NT2/D1 (cell line): ENCODE measurements around the gene CFAP119.

Experiments used
- DNase-seq: peaks from one replicate; pipeline ENCODE4 v3.0.0-alpha.2; 2011; ENCODE audit warnings: low read depth, low spot score
- H3K27me3 ChIP-seq: 2 replicates; pipeline ENCODE4 v1.6.0; 2011; ENCODE audit warnings: mild to moderate bottlenecking; ENCODE audit not compliant: insufficient read length, insufficient read depth
- H3K36me3 ChIP-seq: 2 replicates; pipeline ENCODE4 v1.6.1; 2011; ENCODE audit warnings: mild to moderate bottlenecking, low read length, mixed read lengths; ENCODE audit not compliant: insufficient read depth, insufficient read length
- H3K4me1 ChIP-seq: 2 replicates; pipeline ENCODE4 v1.5.1; 2011; ENCODE audit not compliant: insufficient read depth, insufficient read length
- H3K4me3 ChIP-seq: 2 replicates; pipeline ENCODE4 v1.5.1; 2011; ENCODE audit warnings: low read depth; ENCODE audit not compliant: insufficient read length
- H3K9ac ChIP-seq: 2 replicates; pipeline ENCODE4 v1.6.0; 2011; ENCODE audit warnings: low read depth; ENCODE audit not compliant: insufficient read length
- H3K9me3 ChIP-seq: 2 replicates; pipeline ENCODE4 v1.5.1; 2011; ENCODE audit warnings: mild to moderate bottlenecking, low read length; ENCODE audit not compliant: insufficient read depth
- SUZ12 ChIP-seq: IDR thresholded peaks from 2 replicates; pipeline ENCODE4 v1.6.1; 2011; ENCODE audit not compliant: insufficient read length, insufficient read depth; ENCODE audit errors: extremely low read depth
- YY1 ChIP-seq: IDR thresholded peaks from 2 replicates; pipeline ENCODE4 v1.6.1; 2011; ENCODE audit not compliant: insufficient read length, insufficient read depth
- ZNF274 ChIP-seq: IDR thresholded peaks from 2 replicates; pipeline ENCODE4 v1.6.1; 2011; ENCODE audit warnings: mild to moderate bottlenecking, low read depth, low read length

The CFAP119 gene

GRCh38 chr16:30760001-30760559 is 1.8 kb downstream of the CFAP119 start:
- Histone ChIP-seq H3K9ac (no peak overlapping the region), H3K36me3 (peaks cover 77% of the 10 kb centered on the region), H3K4me1 (peaks cover 10% of the 10 kb centered on the region), H3K27me3 (no peaks in the 10 kb centered on the region), H3K9me3 (no peaks in the 10 kb centered on the region), H3K4me3 (no peak overlapping the region)
- no peak for DNase-seq
- TF ChIP-seq ZNF274 (no peak), SUZ12 (no peak), YY1 (no peak)

GRCh38 chr16:30758988-30759491 is 2.8 kb downstream of the CFAP119 start:
- Histone ChIP-seq H3K36me3 (peaks cover 77% of the 10 kb centered on the region), H3K4me3 (no peak overlapping the region), H3K9ac (no peak overlapping the region), H3K4me1 (peaks cover 8% of the 10 kb centered on the region), H3K27me3 (no peaks in the 10 kb centered on the region), H3K9me3 (no peaks in the 10 kb centered on the region)
- TF ChIP-seq ZNF274, result no peak
- TF ChIP-seq YY1, result no peak
- TF ChIP-seq SUZ12, result no peak
- DNase-seq, result no peak

GRCh38 chr16:30757316-30757715 is 4.5 kb downstream of the CFAP119 start:
- Histone ChIP-seq H3K9ac (no peak overlapping the region), H3K4me1 (peaks cover 4% of the 10 kb centered on the region), H3K27me3 (no peaks in the 10 kb centered on the region), H3K9me3 (no peaks in the 10 kb centered on the region), H3K4me3 (no peak overlapping the region), H3K36me3 (peaks cover 79% of the 10 kb centered on the region)
- no peak for DNase-seq
- TF ChIP-seq YY1 (no peak), SUZ12 (no peak)

GRCh38 chr16:30756781-30757100 is 5.1 kb downstream of the CFAP119 start:
- H3K4me1 ChIP-seq, result peaks cover 4% of the 10 kb centered on the region
- no peak for DNase-seq
- no peak overlapping the region for H3K4me3 ChIP-seq
- TF ChIP-seq SUZ12 (no peak), ZNF274 (no peak), YY1 (no peak)
- no peaks in the 10 kb centered on the region for H3K9me3 ChIP-seq
- no peak overlapping the region for H3K9ac ChIP-seq
- H3K36me3 ChIP-seq, result peaks cover 83% of the 10 kb centered on the region
- H3K27me3 ChIP-seq, result no peaks in the 10 kb centered on the region

GRCh38 chr16:30755955-30756780 is 5.7 kb downstream of the CFAP119 start:
- DNase-seq, result no peak
- Histone ChIP-seq H3K27me3 (no peaks in the 10 kb centered on the region), H3K36me3 (peaks cover 88% of the 10 kb centered on the region), H3K9me3 (no peaks in the 10 kb centered on the region), H3K9ac (no peak overlapping the region), H3K4me1 (peaks cover 4% of the 10 kb centered on the region), H3K4me3 (no peak overlapping the region)
- TF ChIP-seq SUZ12, result no peak
- no peak for TF ChIP-seq YY1
- no peak for TF ChIP-seq ZNF274

GRCh38 chr16:30753596-30753995 is 8.3 kb downstream of the CFAP119 start:
- Histone ChIP-seq H3K9me3 (no peaks in the 10 kb centered on the region), H3K36me3 (peaks cover 83% of the 10 kb centered on the region), H3K4me3 (no peak overlapping the region), H3K27me3 (no peaks in the 10 kb centered on the region), H3K4me1 (no peaks in the 10 kb centered on the region), H3K9ac (no peak overlapping the region)
- DNase-seq, result no peak
- TF ChIP-seq YY1 (no peak), SUZ12 (no peak), ZNF274 (no peak)

- peaks cover 3% of the 10 kb centered on the region for H3K4me1 ChIP-seq
Observed at GRCh38 chr16:30750876-30751465, 10.9 kb downstream of the CFAP119 start.

More at GRCh38 chr16:30750876-30751465, 10.9 kb downstream of the CFAP119 start:
- Histone ChIP-seq H3K36me3 (peaks cover 63% of the 10 kb centered on the region), H3K9ac (no peak overlapping the region), H3K27me3 (no peaks in the 10 kb centered on the region), H3K9me3 (no peaks in the 10 kb centered on the region), H3K4me3 (no peak overlapping the region)
- TF ChIP-seq ZNF274 (no peak), YY1 (no peak), SUZ12 (no peak)
- no peak for DNase-seq
